Left renal cortex interstitium (tissue), 4 donors: ENCODE data around the gene GCLM. TPM values are rescaled to one million over a fixed set of nuclear protein-coding genes. Genes with fewer than 3 reads are reported as not detected.

Source experiments
- DNase-seq, 4 donors: peaks; one replicate each; pipeline ENCODE4 v3.0.0-alpha.2; 2013; ENCODE audit warnings: low read depth in 4 of 4, low spot score in 2 of 4, missing footprints in 1 of 4
- polyA plus RNA-seq, 4 donors: library from polyadenylated mRNA; unstranded; fragments of 120-200 nt; gene quantifications; one replicate each; pipeline ENCODE4 v1.2.1, GENCODE V29; 2013; ENCODE audit not compliant: insufficient read length in 4 of 4

The GCLM gene
- polyA plus RNA-seq, 4 donors = 9.3 to 13.8 (median 11.1) TPM

DNA sequence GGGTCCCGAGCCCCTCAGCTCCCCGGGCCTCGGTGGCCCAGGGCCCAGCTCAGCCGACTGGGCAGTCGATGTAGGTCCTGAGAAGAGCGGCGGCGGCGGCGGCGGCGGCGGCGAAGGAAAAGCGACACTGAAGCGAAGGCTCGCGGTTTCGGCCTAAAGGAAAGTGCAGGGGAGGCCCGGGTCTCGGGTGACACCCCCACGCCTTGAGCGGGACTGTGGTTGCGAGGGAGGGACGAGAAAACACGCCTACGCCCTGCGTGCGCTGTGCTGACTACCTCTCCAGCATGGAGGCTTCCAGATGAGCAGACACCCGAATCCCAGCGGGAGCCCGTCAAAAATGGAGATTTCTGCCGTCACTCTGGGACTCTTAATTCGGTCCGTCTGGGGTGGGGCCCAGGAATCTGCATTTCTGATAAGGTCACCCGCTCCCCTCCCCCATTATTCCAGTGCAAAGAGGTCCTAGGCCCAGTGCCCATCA is 61.4 kb downstream of the GCLM start:
- DNase-seq = peak in 3 of 4 donors; percentile 48 to 56 (median 53)

DNA sequence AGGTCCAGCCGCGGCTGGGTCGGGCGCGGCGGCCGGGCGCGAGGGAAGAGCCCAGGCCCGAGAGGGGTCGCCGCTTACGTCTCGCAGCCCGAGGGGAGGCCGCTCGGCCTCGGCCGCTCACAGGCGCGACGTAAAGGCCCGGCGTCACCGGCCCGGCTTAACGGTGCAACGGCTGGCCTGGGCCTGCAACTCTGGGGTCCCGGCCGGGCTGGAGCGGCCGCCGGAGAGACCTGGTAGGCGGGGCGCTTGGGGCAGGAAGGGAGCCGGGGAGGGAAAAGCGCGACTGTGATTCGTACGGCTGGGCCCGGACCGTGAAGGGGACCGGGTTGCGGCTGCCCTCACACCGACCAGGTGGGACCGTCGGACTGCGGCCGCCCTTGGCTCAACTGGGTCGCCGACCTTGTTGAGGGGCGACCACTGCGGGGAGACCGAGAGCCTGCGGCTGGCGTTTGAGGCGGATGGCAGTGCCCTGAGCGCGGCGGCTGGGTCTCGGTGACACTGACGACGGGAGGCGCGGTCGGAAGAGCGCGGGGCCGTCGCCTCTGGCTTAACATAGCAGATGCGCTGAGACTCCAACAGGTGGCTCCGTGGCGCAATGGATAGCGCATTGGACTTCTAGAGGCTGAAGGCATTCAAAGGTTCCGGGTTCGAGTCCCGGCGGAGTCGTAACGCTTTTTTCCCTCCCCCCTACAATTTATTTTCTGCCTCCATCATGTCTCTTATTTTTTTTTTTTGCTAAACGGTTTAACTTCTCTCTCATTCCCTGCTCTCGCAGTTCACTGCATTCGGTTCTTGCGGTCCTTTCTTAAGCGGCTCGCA is 62.0 kb downstream of the GCLM start:
- DNase-seq = peak; percentile 90 to 93 (median 92)

DNA sequence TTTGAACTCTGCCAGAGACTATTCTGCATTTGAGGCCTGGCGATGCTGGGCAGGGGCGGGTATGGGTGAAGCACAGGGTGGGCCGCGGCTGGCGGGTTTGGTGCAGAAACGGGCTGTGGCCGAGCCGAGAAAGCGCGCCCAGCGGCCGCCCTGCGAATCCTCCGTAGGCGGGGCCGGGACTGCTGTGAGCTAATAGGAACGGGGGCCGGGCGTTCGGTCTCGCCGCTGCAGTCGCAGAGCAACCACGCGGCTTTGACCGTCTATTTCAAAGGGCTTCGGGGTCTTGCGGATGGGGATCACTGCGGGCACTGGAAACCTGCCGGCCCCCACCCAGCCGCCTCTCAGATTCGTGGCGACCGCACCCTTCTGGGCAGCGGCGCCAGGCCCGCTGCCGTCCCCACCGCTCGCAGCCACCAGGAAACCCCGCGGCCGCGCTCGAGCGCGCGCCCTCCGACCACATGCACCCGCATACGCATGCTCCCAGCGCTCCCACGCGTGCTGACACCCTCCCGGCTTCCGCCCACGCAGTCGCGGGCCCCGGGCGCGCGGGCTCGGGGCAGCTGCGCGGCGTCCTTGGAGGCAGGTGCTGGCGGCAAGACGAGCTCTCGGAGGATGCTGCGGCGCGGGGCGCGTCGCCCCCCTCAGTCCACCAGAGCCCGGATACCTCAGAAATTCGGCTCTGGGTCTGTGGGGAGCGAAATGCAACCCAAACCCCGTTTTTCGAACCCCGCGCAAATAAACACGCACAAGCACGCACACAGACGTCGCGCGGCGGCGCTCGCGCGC is 62.8 kb downstream of the GCLM start:
- peak; percentile 71 to 80 (median 75) for DNase-seq

- peak in 1 of 4 donors; percentile 25 for DNase-seq
Observed at GRCh38 chr1:93845538-93846205, 63.6 kb downstream of the GCLM start.

GRCh38 chr1:93844262-93845045 is 64.8 kb downstream of the GCLM start:
- peak in 3 of 4 donors; percentile 29 to 67 (median 60) for DNase-seq

DNA sequence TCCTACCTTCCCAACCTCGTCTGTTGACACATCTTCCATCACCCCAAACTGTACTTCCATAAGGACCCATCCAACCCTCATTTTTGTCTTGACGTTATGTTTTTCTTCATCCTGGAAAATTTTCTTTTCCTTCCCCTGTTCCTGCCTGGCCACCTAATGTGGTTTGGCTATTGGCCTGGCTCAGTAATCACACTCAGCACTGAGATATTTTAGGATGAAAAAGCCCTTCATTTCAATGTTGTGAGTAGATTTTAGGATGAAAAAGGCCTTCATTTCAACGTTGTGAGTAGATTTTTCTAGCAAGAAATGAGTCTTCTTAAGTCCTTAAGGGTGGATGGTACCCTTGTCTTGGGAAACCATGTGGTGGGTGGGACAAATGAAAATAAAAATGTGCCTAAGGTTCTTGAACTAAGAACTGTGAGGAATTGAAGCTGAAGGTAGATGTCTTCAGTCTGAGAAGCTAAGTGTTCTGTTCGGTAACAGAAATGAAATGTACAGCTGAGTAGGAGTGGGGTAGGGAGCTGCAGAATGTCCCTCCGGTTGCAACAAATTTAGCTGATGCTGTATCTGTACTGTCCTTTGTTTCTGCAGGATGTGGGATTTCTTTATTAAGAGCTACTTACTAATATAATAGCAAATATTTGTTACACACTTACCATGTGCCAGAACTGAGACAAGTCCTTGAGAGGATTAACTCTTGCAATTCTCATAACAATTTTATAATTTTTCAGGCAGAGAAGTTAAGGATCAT is 66.3 kb downstream of the GCLM start:
- DNase-seq = no peak

DNA sequence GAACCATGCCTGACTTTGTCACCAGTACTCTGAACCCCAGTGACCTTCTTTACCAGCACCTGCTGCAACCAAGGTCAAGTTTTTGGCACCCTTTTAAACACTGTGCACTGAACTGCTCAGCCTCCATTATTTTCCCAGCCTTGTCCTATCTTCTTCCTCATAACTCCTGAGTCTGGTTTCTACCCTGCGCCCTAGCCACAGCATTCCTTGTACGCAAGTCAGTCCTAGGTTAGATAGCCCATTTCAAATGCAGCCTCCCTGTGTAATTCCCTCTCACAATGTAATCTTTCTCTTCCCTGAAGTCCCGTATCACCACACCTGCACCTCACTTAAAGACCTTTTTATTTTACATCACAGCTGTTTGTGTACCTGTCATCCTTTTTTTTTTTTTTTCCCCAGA is 67.5 kb downstream of the GCLM start:
- no peak for DNase-seq

GRCh38 chr1:93840956-93841482 is 68.2 kb downstream of the GCLM start:
- no peak for DNase-seq

- no peak for DNase-seq
Observed at GRCh38 chr1:93839753-93840152, 69.5 kb downstream of the GCLM start.

- DNase-seq = no peak
Observed at GRCh38 chr1:93839307-93839706, 69.9 kb downstream of the GCLM start.

GRCh38 chr1:93837961-93838360 is 71.3 kb downstream of the GCLM start:
- no peak for DNase-seq

Other genes with a start within 250 kb of the GCLM start
- gene BCAR3, start 227.6 kb downstream of the GCLM start, polyA plus RNA-seq = 10 to 100 TPM; 22.5 to 28.9 (median 25.2) TPM
- 10 to 100 TPM; 58.7 to 87.8 (median 70.4) TPM for gene DNTTIP2, start 30.2 kb downstream of the GCLM start, polyA plus RNA-seq
- 10 to 100 TPM in 2 of 4 donors, 1 to 10 TPM in 2; 4.7 to 13.2 (median 9.1) TPM for gene ABCA4, start 211.7 kb upstream of the GCLM start, polyA plus RNA-seq